Esophagus muscularis mucosa (tissue), 4 donors: ENCODE results near the gene ACACB.

Source experiments
- CTCF ChIP-seq, 3 experiments: fragments of 200-600 bp in 2 of 3; fragments of 450-650 bp in 1 of 3; sonication (generic) in 2 of 3; IDR thresholded peaks; one replicate each; pipeline ENCODE4 v1.5.1; 2017 to 2019; ENCODE audit warnings: antibody characterized with exemption in 3 of 3, mild to moderate bottlenecking in 2 of 3, moderate library complexity in 1 of 3
- EP300 ChIP-seq: sonication (generic); formaldehyde crosslinking; IDR thresholded peaks from one replicate; pipeline ENCODE4 v1.6.1; 2017; ENCODE audit warnings: antibody characterized with exemption
- POLR2A ChIP-seq: fragments of 450-650 bp; IDR thresholded peaks from one replicate; pipeline ENCODE4 v1.6.1; 2017; ENCODE audit warnings: antibody characterized with exemption, moderate library complexity, mild to moderate bottlenecking, low read depth
- POLR2AphosphoS5 ChIP-seq, 2 donors: sonication (generic); formaldehyde crosslinking; IDR thresholded peaks; one replicate each; pipeline ENCODE4 v1.6.1; 2017; ENCODE audit warnings: antibody characterized with exemption in 2 of 2

- TF ChIP-seq CTCF (IDR thresholded peaks at IDR 0.05) (no peak), POLR2A (no peak), EP300 (no peak), POLR2AphosphoS5 (IDR thresholded peaks at IDR 0.05) (no peak)
Observed at GRCh38 chr12:109105176-109105575, 11.2 kb upstream of the ACACB start.
